HL-60/S4 treated with phorbol 12-myristate 13-acetate at 8.2 ng/mL for 4 days and 3 days (cell line): ENCODE data around the gene CHD2.

Source experiments
- in situ Hi-C: fragments of 300-500 bp; cut with MboI; formaldehyde crosslinking; loops from 2 replicates; pipeline ENCODE4 v1.15.0; 2022; ENCODE audit warnings: low sequenced_read_pairs

CHD2 gene

GRCh38 chr15:93031103-93031464 is 131.0 kb downstream of the CHD2 start:
- in situ Hi-C loops, result loop anchor here (10.0 kb wide), 1 partner anchor 1094 kb away; no protein-coding TSS in a partner anchor

- in situ Hi-C loops, result loop anchor here (10.0 kb wide), 1 partner anchor 1093 kb away; no protein-coding TSS in a partner anchor
Measured at GRCh38 chr15:93031557-93032384, 131.6 kb downstream of the CHD2 start.

DNA sequence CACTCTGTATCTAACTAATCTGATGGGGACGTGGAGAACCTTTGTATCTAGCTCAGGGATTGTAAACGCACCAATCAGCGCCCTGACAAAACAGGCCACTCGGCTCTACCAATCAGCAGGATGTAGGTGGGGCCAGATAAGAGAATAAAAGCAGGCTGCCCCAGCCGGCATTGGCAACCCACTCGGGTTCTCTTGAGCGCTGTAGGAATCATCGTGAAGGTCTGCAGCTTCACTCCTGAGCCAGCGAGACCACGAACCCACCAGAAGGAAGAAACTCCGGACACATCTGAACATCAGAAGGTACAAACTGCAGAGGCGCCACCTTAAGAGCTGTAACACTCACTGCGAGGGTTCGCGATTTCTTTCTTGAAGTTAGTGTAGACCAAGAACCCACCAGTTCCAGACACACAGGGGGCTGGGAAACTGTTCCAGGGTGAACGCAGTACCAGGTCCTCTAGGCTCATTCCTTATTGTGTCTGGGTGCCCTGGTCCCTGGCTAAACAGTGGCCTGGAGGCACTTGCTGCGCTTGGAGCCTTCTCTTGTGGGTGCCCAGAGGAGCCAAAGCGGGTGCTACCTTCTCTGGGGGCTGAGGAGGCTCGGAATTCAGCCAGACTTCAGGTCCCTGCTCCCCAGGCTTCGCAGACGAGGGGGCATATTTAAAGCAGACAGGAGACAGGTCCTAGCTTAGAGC is 132.5 kb downstream of the CHD2 start:
- in situ Hi-C loops, result loop anchor here (10.0 kb wide), 1 partner anchor 1092 kb away; no protein-coding TSS in a partner anchor

GRCh38 chr15:93033434-93034045 is 133.4 kb downstream of the CHD2 start:
- in situ Hi-C loops, result loop anchor here (10.0 kb wide), 1 partner anchor 1091 kb away; no protein-coding TSS in a partner anchor

GRCh38 chr15:93034512-93034911 is 134.4 kb downstream of the CHD2 start:
- in situ Hi-C loops, result loop anchor here (10.0 kb wide), 1 partner anchor 1090 kb away; no protein-coding TSS in a partner anchor

DNA sequence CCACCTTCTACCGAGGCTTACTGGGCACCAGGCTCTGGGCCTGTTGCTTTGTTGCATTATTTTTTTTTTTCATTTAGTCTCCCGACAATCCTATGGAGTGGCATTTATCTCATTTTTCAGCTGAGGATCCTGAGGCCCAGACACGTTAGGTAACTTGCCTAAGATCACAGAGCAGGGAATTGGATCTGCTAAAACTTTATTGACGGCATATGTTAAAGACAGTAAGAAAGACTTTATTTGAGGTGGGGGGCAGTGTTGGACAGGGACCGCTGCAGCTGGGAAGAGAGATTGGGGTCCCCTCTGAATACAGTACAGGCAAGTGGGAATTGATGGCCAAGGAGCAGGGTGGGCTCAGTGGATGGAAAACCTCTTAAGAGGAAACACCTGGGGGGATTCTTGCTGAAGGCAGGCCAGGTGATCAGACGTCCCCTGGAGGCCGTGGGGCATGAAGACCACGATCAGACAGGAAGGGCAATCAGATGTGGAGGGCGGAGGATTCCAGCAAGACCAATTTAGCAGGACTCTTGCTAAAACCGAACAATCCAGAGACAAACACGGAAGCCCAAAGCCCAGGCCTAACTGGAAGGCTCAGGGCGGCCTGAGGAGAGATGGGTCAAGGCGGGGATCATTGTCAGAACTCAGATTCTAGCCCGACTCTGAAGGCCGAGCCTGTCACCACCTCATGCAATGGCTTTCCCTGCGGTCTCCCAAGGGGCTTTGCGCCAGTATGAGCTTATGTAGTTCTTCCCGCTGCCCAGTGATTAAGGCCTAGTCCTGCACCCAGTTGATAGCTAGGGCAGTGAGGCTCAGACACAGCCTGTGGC is 135.2 kb downstream of the CHD2 start:
- in situ Hi-C loops, result loop anchor here (10.0 kb wide), 1 partner anchor 1089 kb away; no protein-coding TSS in a partner anchor

DNA sequence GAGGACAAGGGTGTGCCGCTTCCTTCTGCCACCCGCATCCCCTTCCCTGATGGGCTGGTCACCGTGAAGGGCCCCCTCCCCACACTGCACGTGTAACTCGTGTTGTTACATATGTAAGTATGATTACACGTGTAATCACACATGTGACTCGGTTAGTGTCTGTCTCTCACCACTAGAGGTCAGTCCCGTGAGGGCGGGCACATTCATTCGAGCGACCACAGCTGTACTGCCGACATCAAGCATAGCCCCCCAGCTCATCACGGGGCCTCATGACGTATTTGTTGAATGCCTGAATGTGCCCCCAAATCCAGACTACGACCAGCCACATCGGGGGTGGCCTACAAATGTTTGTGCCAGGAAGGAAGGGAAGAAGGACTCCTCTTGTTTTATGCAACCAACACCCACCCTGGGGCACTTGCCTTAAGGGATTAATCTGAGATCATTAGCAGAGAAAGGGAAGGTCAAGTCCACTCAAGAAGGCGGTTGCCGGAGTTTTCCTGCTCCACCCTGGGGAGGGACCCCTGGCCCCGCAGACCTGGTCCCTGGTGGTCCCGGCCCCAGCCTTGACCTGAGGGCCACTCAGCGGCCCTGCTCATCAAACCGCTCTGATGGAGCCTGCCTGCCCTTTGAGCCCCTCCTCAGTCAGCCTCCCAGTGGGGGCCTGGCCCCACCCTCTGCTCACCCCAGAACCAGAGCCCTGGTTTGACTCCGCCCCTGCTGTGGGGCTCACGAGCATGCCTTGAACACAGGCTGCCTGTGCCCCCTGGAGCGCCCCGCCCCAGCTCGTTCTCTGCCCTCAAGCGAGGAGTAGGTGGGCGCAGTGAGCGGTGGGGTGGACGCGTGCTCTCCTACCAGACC is 136.1 kb downstream of the CHD2 start:
- in situ Hi-C loops, result loop anchor here (10.0 kb wide), 1 partner anchor 1089 kb away; no protein-coding TSS in a partner anchor

DNA sequence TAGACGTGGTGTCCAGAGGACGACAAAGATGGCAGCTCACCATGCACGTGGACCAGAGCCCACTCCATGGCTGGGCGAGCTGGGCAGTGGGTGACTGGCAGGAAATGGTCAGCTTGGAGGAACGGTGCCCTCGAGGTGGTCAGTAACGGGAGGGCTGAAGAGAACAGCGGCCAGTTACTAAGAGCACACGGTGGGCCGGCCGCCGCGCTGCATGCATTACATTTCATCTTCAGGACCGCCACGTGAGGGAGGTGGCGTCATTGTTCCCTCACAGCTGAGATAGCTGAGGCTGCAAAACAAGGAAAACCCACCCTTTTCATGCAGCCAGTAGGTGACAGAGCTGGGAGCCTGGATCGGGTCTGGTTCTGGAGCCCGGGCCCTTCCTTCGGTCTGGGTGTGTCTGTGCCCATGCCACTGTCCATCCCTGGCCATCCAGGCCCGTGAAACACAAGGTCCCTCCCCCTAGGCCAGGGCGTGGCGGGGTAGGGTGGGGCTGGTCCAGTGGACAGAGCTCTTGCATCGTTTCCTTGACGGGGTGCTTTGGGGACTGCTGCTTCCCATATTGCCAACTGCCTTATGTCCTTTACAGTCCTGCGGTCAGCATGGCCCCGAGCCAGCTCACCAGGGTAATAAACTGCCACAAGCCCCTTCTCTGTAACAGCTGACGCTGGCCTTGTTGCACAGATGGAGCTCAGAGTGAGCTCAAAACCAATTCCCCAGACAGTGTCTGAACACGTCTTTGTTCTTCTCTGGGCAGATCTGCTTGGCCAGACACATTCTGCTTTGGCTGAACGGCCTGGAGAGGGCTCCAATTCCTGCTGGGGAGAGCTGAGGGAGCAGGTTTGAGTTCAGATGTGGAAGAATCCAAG is 137.1 kb downstream of the CHD2 start:
- in situ Hi-C loops, result loop anchor here (10.0 kb wide), 1 partner anchor 1088 kb away; no protein-coding TSS in a partner anchor

GRCh38 chr15:93037820-93038705 is 137.9 kb downstream of the CHD2 start:
- in situ Hi-C loops, result loop anchor here (10.0 kb wide), 1 partner anchor 1087 kb away; no protein-coding TSS in a partner anchor

DNA sequence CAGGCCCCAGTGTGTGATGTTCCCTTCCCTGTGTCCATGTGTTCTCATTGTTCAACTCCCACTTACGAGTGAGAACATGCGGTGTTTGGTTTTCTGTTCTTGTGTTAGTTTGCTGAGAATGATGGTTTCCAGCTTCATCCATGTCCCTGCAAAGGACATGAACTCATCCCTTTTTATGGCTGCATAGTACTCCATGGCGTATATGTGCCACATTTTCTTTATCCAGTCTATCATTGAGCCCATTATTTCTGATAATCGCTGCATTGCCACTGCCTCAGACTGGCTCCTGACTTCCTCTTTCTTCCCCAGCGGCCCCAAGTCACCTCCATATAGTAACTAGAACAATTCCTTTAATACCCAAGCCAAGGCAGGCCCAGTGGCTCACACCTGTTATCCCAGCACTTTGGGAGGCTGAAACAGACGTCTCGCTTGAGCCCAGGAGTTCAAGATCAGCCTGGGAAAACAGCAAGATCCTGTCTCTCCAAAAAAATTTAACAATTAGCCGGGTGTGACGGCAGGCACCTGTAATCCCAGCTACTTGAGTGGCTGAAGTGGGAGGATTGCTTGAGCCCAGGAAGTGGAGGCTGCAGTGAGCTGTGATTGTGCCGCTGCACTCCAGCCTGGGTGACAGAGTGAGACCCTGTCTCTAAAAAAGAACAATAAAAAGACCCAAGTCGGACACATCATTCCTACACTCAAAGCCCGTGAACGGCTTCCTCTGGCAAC is 139.6 kb downstream of the CHD2 start:
- in situ Hi-C loops, result loop anchor here (10.0 kb wide), 1 partner anchor 1085 kb away; no protein-coding TSS in a partner anchor

GRCh38 chr15:93040288-93041158 is 140.4 kb downstream of the CHD2 start:
- in situ Hi-C loops, result no loop called here

- in situ Hi-C loops, result no loop called here
Measured at GRCh38 chr15:93041159-93041547, 141.0 kb downstream of the CHD2 start.

- in situ Hi-C loops, result no loop called here
Measured at GRCh38 chr15:93042211-93042610, 142.1 kb downstream of the CHD2 start.

DNA sequence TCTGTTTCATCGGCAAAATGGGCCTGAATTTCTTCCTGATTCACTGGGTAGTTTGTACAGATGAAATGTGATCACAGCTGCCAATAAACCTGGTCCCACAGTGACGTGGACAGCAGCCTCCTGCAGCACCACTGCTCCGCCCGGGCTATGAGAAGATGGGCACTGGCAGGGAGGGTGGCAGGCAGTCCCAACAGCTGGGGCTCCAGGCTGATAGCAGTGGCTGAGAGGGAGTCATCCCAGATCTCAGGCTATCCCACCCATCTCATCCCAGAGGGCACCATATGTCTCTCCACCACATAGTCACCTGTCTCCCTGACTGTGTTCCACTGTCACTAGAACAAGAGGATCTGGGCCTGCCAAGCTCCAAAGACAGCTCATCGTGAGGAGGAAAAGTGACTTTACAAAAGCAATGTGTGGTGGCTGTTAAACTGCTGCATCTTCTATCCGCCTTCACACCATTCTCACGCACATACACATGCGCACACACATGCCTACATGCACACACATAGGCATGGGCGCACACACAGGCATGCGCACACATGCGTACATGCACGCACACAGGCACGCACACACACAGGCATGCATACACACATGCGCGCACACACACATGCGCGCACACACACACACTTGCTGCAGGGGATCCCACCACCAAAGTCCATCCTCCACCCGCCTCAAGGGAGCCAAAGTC is 142.7 kb downstream of the CHD2 start:
- in situ Hi-C loops, result no loop called here

DNA sequence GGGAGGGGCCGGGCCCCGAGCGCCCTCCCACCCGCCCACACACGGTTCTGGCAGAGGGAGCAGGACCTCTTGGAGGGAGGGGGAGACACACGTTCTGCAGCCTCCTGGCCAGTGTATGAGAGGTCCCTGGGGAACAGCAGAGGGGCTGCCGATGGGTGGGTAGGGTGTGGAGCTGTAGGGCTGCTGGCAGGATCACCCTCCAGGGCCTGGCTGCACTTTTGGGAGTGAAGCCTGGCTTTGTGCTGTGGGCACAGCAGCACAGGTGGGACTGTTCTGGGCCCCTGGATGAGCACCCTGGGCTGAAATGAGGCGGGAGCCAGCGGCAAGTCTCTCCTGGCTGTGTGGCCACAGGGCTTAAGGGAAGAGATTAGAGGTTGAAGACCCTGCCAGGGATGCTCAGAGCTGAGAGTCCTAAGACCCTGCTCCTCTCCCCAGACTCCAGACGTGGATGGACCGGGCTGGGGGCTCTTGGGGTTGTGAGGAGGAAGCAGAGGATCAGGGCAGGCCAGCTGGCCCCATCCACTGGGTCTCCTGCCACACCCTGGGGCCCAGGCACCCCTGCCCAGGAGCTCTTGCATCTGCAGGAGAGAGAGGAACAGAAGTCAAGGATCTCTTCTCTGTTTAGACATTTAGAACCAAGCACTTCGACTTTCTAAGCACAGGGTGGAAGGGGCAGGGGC is 143.6 kb downstream of the CHD2 start:
- in situ Hi-C loops, result no loop called here
